Pancreas (tissue), 10 donors: Measurements from ENCODE around the gene POLR1C. TPM values are rescaled to one million over a fixed set of nuclear protein-coding genes. Genes with fewer than 3 reads are reported as not detected.

Source experiments
- ATAC-seq, 4 donors: fragments of 200-7000 bp; cut with Tn5 transposase; one replicate each; pipeline versions ENCODE4 v1.8.0 to v1.9.1; 2020; ENCODE audit warnings: mild to moderate bottlenecking in 4 of 4, moderate library complexity in 4 of 4
- DNase-seq, 6 donors: peaks; one replicate each; pipeline ENCODE4 v3.0.0-alpha.2; 2020
- FAIRE-seq: peaks from 2 replicates; lab custom pipeline; 2012; peaks lifted over from hg19 to GRCh38; lab: Jason Lieb, UNC
- H3K27ac ChIP-seq, 4 donors: fragments of 200-600 bp; sonication (generic); 1 replicate in 3 of 4; 2 replicates in 1 of 4; pipeline versions ENCODE4 v1.5.0 to v1.8.0; 2020
- H3K27me3 ChIP-seq, 4 donors: fragments of 200-600 bp; one replicate each; pipeline ENCODE4 v1.8.0; 2021
- H3K36me3 ChIP-seq, 3 donors: fragments of 200-600 bp; sonication (generic) in 1 of 3; one replicate each; pipeline versions ENCODE4 v1.5.0 to v1.8.0; 2020 to 2021
- H3K4me1 ChIP-seq, 3 donors: fragments of 200-600 bp; one replicate each; pipeline ENCODE4 v1.8.0; 2021
- H3K4me3 ChIP-seq, 4 donors: fragments of 200-600 bp; sonication (generic) in 2 of 4; one replicate each; pipeline versions ENCODE4 v1.5.0 to v1.8.0; 2020 to 2021
- H3K9me3 ChIP-seq, 4 donors: fragments of 200-600 bp; one replicate each; pipeline ENCODE4 v1.8.0; 2021
- CTCF ChIP-seq, 4 donors: fragments of 200-600 bp; sonication (generic) in 3 of 4; IDR thresholded peaks; one replicate each; pipeline versions ENCODE4 v1.5.0 to v1.8.0; 2021; ENCODE audit warnings: antibody characterized with exemption in 4 of 4
- WGBS, 2 donors: extraction: QIAGEN DNeasy Blood & Tissue Kit; methylation state at CpG; one replicate each; pipeline ENCODE4 v1.1.7; 2013; 5-methylcytosine and 5-hydroxymethylcytosine counted together
- intact Hi-C, 3 donors: fragments of 100-400 bp; cut with DNase I; formaldehyde crosslinking; loops; one replicate each; pipeline versions ENCODE4 v1.11.1 to v1.14.2; 2022
- polyA plus RNA-seq, 2 donors: library from polyadenylated mRNA; stranded (reverse); fragments of 200-250 nt; gene quantifications; one replicate each; pipeline ENCODE4 v1.2.3, GENCODE V29; 2013
- total RNA-seq, 6 donors: library from RNA; stranded (reverse); fragmentation: NEBNext Ultra II Directional in 4 of 6; extraction: Animal tissue kit (Norgen Biotek cat#: 25700) in 4 of 6; gene quantifications; one replicate each; pipeline versions ENCODE4 v1.2.1 to v1.2.4, GENCODE V29; 2021 to 2023
- donor health status: healthy with polysubstance abuse.
- donor health status: DM: no; HTN: no; CAD: no; lungs with moderate emphysema.
- donor health status: DM: no; HTN: no; CAD: no.
- donor health status: control.
- donor health status: control.
- donor health status: Bipolar disorder and iron deficiency.
- donor health status: DM: yes; HTN: yes; CAD: no.
- donor health status: DM: no; HTN: no; CAD: no.
- donor health status: DM: no; HTN: no; CAD: no.
- donor health status: DM: yes; HTN: yes; CAD: no.

POLR1C gene
- total and polyA plus RNA-seq, 8 donors, result 10.2 to 31.3 (median 18.8) TPM

- TF ChIP-seq CTCF (IDR thresholded peaks at IDR 0.05), result no peak
- DNase-seq (no peak), ATAC-seq (no peak), FAIRE-seq (no peak)
- Histone ChIP-seq H3K4me3 (no peak overlapping the region), H3K4me1 (no peaks in the 10 kb centered on the region), H3K27ac (no peak overlapping the region), H3K36me3 (peaks cover 0 to 20% (median 11%) of the 10 kb centered on the region in 3 donors), H3K27me3 (no peaks in the 10 kb centered on the region), H3K9me3 (no peaks in the 10 kb centered on the region)
- WGBS, 2 donors, result 90 to 94% methylated on average over 23 to 26 of the region's 26 CpGs
- intact Hi-C loops, result loop anchor here in 2 of 3 donors (5.0 to 10.0 kb wide), 3 partner anchors 50 to 248 kb away; partner anchors contain the start of gene DLK2 (in 1 of the 2)
Measured at GRCh38 chr6:43504756-43505593, 11.9 kb upstream of the POLR1C start.

GRCh38 chr6:43505718-43506117 lies 11.2 kb upstream of the POLR1C start:
- H3K4me3 ChIP-seq, result no peak overlapping the region
- H3K36me3 ChIP-seq, result peaks cover 0 to 13% (median 7%) of the 10 kb centered on the region in 3 donors
- FAIRE-seq, result no peak
- WGBS, 2 donors, result 73 to 78% methylated on average over 5 to 6 of the region's 6 CpGs
- no peak for TF ChIP-seq CTCF (IDR thresholded peaks at IDR 0.05)
- H3K4me1 ChIP-seq, result peaks cover 0 to 4% (median 0%) of the 10 kb centered on the region in 3 donors
- H3K27ac ChIP-seq, result no peak overlapping the region
- ATAC-seq, result no peak
- no peak for DNase-seq
- intact Hi-C loops, result loop anchor here in 2 of 3 donors (5.0 to 10.0 kb wide), 2 partner anchors 51 to 53 kb away; partner anchors contain the start of gene DLK2 (in 1 of the 2)
- H3K9me3 ChIP-seq, result no peaks in the 10 kb centered on the region
- H3K27me3 ChIP-seq, result no peaks in the 10 kb centered on the region

DNA sequence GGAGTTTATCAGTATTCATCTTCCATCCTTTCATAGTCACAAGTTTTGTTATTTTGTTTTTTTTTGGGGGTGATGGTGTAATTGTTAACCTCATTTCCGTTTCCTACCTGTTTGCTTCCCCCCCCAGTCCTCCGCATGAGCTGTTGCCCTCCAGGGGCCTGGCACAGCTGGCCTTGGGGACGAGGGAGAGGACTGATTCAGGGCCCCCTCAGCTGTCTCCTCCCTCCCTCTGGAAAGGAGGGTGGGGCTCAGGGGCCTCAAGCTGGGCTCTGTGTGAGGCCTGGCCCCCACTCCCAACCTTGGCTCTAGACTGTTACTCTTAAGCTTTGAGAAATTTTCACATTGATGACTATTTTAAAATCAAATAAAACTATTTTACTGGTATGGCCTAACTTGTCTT lies 10.7 kb upstream of the POLR1C start:
- intact Hi-C loops, result loop anchor here in 2 of 3 donors (5.0 to 10.0 kb wide), 2 partner anchors 51 to 54 kb away; partner anchors contain the start of gene DLK2 (in 1 of the 2)
- Histone ChIP-seq H3K36me3 (peaks cover 0 to 13% (median 7%) of the 10 kb centered on the region in 3 donors), H3K27me3 (no peaks in the 10 kb centered on the region), H3K4me1 (peaks cover 0 to 4% (median 0%) of the 10 kb centered on the region in 3 donors), H3K9me3 (no peaks in the 10 kb centered on the region), H3K27ac (no peak overlapping the region), H3K4me3 (no peak overlapping the region)
- TF ChIP-seq CTCF (IDR thresholded peaks at IDR 0.05), result no peak
- no peak for FAIRE-seq
- ATAC-seq, result no peak
- WGBS, 2 donors, result 74 to 82% methylated on average over 3 of the region's 3 CpGs
- DNase-seq, result no peak

DNA sequence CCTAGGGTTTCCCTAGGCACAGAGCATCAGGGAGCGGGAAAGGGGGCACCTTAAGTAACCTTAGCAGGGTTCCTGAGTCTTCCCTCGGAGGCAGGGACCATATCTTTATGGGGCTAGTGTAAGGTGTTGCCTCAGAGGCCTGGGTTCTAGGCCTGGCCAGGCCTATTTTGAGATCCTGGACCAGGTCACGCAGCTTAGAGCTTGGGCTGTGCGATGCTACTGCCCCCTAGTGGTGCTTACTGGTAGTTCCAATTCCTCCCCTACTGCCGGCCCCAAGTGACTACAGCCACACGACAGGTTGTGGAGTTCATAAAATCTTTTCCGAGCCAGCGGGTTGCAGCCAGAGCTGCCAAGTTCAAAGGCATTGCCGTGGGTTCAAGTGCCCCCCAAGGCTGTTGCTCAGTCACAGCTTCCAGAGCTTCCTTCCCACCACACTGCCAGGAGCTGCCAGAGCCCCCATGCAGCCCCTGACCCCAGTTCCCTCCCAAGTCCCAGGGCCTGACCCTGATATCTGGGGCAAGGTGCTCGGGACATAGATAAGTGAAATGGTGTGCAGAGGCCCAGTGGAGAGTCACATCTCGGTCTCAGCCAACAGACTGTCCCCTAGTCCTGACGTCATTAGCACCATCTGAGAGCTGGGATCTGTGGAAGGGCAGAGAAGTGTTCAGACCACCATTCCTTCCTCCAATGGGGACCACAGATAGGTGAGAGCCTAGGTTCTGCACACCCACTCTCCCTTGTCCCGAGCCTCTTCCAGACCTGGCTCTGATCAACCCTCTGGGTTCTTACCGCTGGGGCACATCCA lies 10.0 kb upstream of the POLR1C start:
- H3K9me3 ChIP-seq, result no peaks in the 10 kb centered on the region
- ATAC-seq (peak; percentile 44 to 77 (median 68)), DNase-seq (peak; percentile 62 to 86 (median 74)), FAIRE-seq (no peak)
- WGBS, 2 donors, result 26 to 27% methylated on average over 14 of the region's 14 CpGs
- H3K27ac ChIP-seq, result no peak overlapping the region
- peaks cover 0 to 4% (median 0%) of the 10 kb centered on the region in 3 donors for H3K4me1 ChIP-seq
- no peak overlapping the region for H3K4me3 ChIP-seq
- intact Hi-C loops, result loop anchor here in 2 of 3 donors (5.0 to 10.0 kb wide), 2 partner anchors 52 to 55 kb away; partner anchors contain the start of gene DLK2 (in 1 of the 2)
- TF ChIP-seq CTCF (IDR thresholded peaks at IDR 0.05), result peak; percentile 93 to 98 (median 98)
- H3K27me3 ChIP-seq, result no peaks in the 10 kb centered on the region
- H3K36me3 ChIP-seq, result peaks cover 0 to 20% (median 7%) of the 10 kb centered on the region in 3 donors
